Panc1 (cell line): ENCODE data around the gene PRELID3B. TPM values are rescaled to one million over a fixed set of nuclear protein-coding genes. Genes with fewer than 3 reads are reported as not detected.

Source experiments
- ATAC-seq: fragments of 200-7000 bp; cut with Tn5 transposase; 2 replicates; pipeline ENCODE4 v1.9.1; 2020; ENCODE audit warnings: mild to moderate bottlenecking, moderate library complexity
- BruUV-seq: library from RNA; stranded (reverse); fragments of 400-500 nt; replicated peaks from 2 replicates; lab custom pipeline; 2021; lab: Mats Ljungman, UMichigan
- CTCF ChIA-PET: fragments of 300-600 bp; sonication (Branson Sonifier 250); formaldehyde crosslinking; loops from one replicate; lab custom pipeline; 2022; ENCODE audit warnings: antibody characterized with exemption; lab: Charles Lee
- POLR2A ChIA-PET: fragments of 300-600 bp; sonication (Branson Sonifier 250); formaldehyde crosslinking; loops from one replicate; lab custom pipeline; 2022; ENCODE audit warnings: antibody characterized with exemption; lab: Charles Lee
- DNase-seq: peaks from one replicate; pipeline ENCODE4 v3.0.0-alpha.2; 2010; ENCODE audit warnings: low read depth, low spot score
- H3K27ac ChIP-seq: 2 replicates; pipeline ENCODE4 v1.5.1; 2011; ENCODE audit warnings: mild to moderate bottlenecking, low read length, inconsistent platforms
- H3K27me3 ChIP-seq: fragments of 200-500 bp; sonication (Bioruptor generic); 2 replicates; pipeline ENCODE4 v1.6.0; 2014; ENCODE audit warnings: low read length, inconsistent platforms; ENCODE audit not compliant: control insufficient read depth, insufficient read depth
- H3K36me3 ChIP-seq: fragments of 200-500 bp; sonication (Bioruptor generic); 2 replicates; pipeline ENCODE4 v1.5.1; 2014; ENCODE audit warnings: inconsistent platforms, mild to moderate bottlenecking, low read length, moderate library complexity; ENCODE audit not compliant: control insufficient read depth, insufficient read depth
- H3K4me1 ChIP-seq: 2 replicates; pipeline ENCODE4 v1.5.1; 2011; ENCODE audit warnings: inconsistent platforms, mild to moderate bottlenecking, low read length, moderate library complexity; ENCODE audit not compliant: control insufficient read depth, insufficient read depth
- H3K4me3 ChIP-seq, 2 experiments: 2 replicates each; pipeline ENCODE4 v1.5.1; 2011 to 2012; ENCODE audit warnings: low read depth in 2 of 2, low read length in 2 of 2, mild to moderate bottlenecking in 2 of 2, inconsistent platforms in 1 of 2, moderate library complexity in 1 of 2
- H3K9me3 ChIP-seq: fragments of 200-500 bp; sonication (Bioruptor generic); 2 replicates; pipeline ENCODE4 v1.5.1; 2014; ENCODE audit warnings: low read depth, mild to moderate bottlenecking, inconsistent platforms, low read length, moderate library complexity; ENCODE audit not compliant: control insufficient read depth, insufficient read depth
- POLR2AphosphoS5 ChIP-seq: IDR thresholded peaks from 2 replicates; pipeline ENCODE4 v1.6.1; 2012; ENCODE audit warnings: mild to moderate bottlenecking, low read depth, low read length, moderate library complexity
- SIN3A ChIP-seq: IDR thresholded peaks from 2 replicates; pipeline ENCODE4 v1.6.1; 2012; ENCODE audit warnings: low read depth, mild to moderate bottlenecking, low read length, moderate library complexity, borderline replicate concordance; ENCODE audit not compliant: insufficient read depth
- TCF7L2 ChIP-seq: IDR thresholded peaks from 2 replicates; pipeline ENCODE4 v1.6.1; 2011; ENCODE audit warnings: mild to moderate bottlenecking, low read depth, low read length, inconsistent platforms
- in situ Hi-C: cut with HindIII; loops from 2 replicates; pipeline ENCODE4 v1.10.0; 2016; ENCODE audit warnings: low sequenced_read_pairs, low pct_unique_long_range_greater_than_20kb
- intact Hi-C: fragments of 100-400 bp; cut with micrococcal nuclease; formaldehyde crosslinking; loops from one replicate; pipeline ENCODE4 v1.10.0; 2022; ENCODE audit not compliant: unreplicated experiment
- total RNA-seq: library from RNA; stranded (reverse); gene quantifications from one replicate; pipeline ENCODE4 v1.2.1, GENCODE V29; 2021; ENCODE audit not compliant: unreplicated experiment
- TF ChIP-seq, protein P1 (sequence below): fragments of 450-650 bp; IDR thresholded peaks from 2 replicates; pipeline ENCODE4 v1.5.1; 2017; ENCODE audit warnings: mild to moderate bottlenecking
- TF ChIP-seq, protein P2 (sequence below), 2 experiments: IDR thresholded peaks; 2 replicates each; pipeline ENCODE4 v1.6.1; 2011 to 2012; ENCODE audit warnings: low read depth in 2 of 2, control low read depth in 1 of 2, low read length in 1 of 2, mild to moderate bottlenecking in 1 of 2, moderate library complexity in 1 of 2; ENCODE audit not compliant: insufficient read depth in 1 of 2

Gene PRELID3B
- total RNA-seq, 1 experiment from 2014 or later: 131 TPM

DNA sequence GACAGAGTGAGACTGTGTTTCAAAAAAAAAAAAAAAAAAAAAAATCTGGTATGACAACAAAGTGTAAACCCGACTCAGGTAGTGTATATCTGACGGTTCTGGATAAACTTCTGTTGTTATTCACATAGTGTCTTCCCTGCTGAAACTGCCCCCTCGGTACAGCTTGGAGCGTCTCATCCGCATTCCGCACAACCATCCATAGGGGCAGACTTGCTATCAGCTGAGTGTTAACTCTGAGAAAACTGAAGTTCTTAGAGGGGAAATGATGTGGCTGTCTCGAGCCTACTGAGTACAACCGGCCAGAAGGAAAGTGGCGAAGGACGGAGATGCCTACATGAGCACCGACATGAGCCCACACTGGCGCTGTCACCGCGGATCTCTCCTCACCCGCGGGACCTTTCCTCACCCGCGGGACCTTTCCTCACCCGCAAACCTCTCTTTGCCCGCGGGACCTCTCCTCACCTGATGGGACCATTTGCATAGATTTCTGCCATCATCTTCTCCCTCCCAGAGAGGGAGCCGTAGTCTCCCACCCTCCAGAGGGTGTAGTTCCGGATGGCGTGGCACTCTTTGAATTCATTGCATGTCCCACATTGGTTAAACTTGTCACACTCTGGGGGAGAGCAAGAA is 45.3 kb downstream of the PRELID3B start:
- 0 out of 2 replicates have a peak, but pooled peaks have one; percentile 15 for ATAC-seq
- TF ChIP-seq, protein P1, sequence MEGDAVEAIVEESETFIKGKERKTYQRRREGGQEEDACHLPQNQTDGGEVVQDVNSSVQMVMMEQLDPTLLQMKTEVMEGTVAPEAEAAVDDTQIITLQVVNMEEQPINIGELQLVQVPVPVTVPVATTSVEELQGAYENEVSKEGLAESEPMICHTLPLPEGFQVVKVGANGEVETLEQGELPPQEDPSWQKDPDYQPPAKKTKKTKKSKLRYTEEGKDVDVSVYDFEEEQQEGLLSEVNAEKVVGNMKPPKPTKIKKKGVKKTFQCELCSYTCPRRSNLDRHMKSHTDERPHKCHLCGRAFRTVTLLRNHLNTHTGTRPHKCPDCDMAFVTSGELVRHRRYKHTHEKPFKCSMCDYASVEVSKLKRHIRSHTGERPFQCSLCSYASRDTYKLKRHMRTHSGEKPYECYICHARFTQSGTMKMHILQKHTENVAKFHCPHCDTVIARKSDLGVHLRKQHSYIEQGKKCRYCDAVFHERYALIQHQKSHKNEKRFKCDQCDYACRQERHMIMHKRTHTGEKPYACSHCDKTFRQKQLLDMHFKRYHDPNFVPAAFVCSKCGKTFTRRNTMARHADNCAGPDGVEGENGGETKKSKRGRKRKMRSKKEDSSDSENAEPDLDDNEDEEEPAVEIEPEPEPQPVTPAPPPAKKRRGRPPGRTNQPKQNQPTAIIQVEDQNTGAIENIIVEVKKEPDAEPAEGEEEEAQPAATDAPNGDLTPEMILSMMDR: no peak
- TF ChIP-seq, protein P2, sequence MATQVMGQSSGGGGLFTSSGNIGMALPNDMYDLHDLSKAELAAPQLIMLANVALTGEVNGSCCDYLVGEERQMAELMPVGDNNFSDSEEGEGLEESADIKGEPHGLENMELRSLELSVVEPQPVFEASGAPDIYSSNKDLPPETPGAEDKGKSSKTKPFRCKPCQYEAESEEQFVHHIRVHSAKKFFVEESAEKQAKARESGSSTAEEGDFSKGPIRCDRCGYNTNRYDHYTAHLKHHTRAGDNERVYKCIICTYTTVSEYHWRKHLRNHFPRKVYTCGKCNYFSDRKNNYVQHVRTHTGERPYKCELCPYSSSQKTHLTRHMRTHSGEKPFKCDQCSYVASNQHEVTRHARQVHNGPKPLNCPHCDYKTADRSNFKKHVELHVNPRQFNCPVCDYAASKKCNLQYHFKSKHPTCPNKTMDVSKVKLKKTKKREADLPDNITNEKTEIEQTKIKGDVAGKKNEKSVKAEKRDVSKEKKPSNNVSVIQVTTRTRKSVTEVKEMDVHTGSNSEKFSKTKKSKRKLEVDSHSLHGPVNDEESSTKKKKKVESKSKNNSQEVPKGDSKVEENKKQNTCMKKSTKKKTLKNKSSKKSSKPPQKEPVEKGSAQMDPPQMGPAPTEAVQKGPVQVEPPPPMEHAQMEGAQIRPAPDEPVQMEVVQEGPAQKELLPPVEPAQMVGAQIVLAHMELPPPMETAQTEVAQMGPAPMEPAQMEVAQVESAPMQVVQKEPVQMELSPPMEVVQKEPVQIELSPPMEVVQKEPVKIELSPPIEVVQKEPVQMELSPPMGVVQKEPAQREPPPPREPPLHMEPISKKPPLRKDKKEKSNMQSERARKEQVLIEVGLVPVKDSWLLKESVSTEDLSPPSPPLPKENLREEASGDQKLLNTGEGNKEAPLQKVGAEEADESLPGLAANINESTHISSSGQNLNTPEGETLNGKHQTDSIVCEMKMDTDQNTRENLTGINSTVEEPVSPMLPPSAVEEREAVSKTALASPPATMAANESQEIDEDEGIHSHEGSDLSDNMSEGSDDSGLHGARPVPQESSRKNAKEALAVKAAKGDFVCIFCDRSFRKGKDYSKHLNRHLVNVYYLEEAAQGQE (IDR thresholded peaks at IDR 0.05; ENCODE audit: insufficient read depth in 1 of 2, low read depth in 2 of 2, low read length in 1 of 2): no peak
- no peak for TF ChIP-seq POLR2AphosphoS5
- no peak for TF ChIP-seq TCF7L2
- TF ChIP-seq SIN3A: no peak

DNA sequence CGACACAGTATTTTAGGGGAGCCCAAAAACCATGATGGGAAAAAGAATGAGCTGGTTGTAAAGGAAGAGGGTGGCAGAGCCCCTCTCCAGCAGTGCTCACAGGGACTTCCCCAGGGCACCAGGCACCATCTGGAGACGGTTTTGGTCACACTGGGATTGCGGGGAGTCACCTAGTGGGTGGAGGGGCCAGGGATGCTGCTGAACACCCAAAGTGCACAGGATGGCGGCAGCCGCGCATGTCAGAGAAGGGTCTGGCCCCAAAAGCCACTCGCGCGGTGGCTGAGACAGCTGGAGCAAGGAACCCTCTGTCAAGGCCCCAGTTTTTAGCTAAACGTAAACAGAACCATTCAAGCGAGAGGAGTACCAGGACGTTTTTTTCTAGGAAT is 46.4 kb downstream of the PRELID3B start:
- intact Hi-C loops (no loop called here), in situ Hi-C loops (no loop called here)
- ATAC-seq (no peak), DNase-seq (no peak)
- BruUV-seq: no TSS peak
- CTCF ChIA-PET: interaction anchor here (0.5 kb wide), 1 partner anchor 30 kb away, joined by 4 read pairs; no protein-coding TSS in a partner anchor
- H3K9me3 ChIP-seq: no peaks in the 10 kb centered on the region
- H3K4me1 ChIP-seq: no peaks in the 10 kb centered on the region
- H3K27ac ChIP-seq: no peak overlapping the region
- H3K27me3 ChIP-seq: no peaks in the 10 kb centered on the region
- peaks cover 18% of the 10 kb centered on the region for H3K36me3 ChIP-seq
- no peak for TF ChIP-seq SIN3A
- TF ChIP-seq, protein P2 (IDR thresholded peaks at IDR 0.05; ENCODE audit: insufficient read depth in 1 of 2, low read depth in 2 of 2, low read length in 1 of 2): no peak
- TF ChIP-seq, protein P1: no peak
- no peak for TF ChIP-seq POLR2AphosphoS5
- no peak for TF ChIP-seq TCF7L2
- POLR2A ChIA-PET: interaction anchor here (0.6 kb wide), 1 partner anchor 17 kb away, joined by 4 read pairs; no protein-coding TSS in a partner anchor
- no peak overlapping the region for H3K4me3 ChIP-seq

More for the DNA sequence above, 45.3 kb downstream of the PRELID3B start:
- ChIA-PET POLR2A (interaction anchor here (0.6 kb wide), 1 partner anchor 18 kb away, joined by 4 read pairs; no protein-coding TSS in a partner anchor), CTCF (no interaction called here)
- intact Hi-C loops: no loop called here
- BruUV-seq: no TSS peak
- Histone ChIP-seq H3K9me3 (no peaks in the 10 kb centered on the region), H3K36me3 (peaks cover 11% of the 10 kb centered on the region), H3K27ac (no peak overlapping the region), H3K27me3 (no peaks in the 10 kb centered on the region), H3K4me1 (no peaks in the 10 kb centered on the region), H3K4me3 (no peak overlapping the region)
- no peak for DNase-seq
- in situ Hi-C loops: no loop called here
